Measurements from ENCODE around the gene SEC24C. TPM values are rescaled to one million over a fixed set of nuclear protein-coding genes. Genes with fewer than 3 reads are reported as not detected.

The SEC24C gene
- total RNA-seq, 2 experiments from 2014 or later, result 96.3 to 96.7 TPM

GRCh38 chr10:73818402-73818801 is 74.2 kb downstream of the SEC24C start:
- ATAC-seq (ENCODE audit: low read depth), result no peak
- POLR2A ChIA-PET, result no interaction called here
- H3K9me3 Mint-ChIP-seq, result no peaks in the 10 kb centered on the region
- H3K27me3 Mint-ChIP-seq, result no peaks in the 10 kb centered on the region
- peaks cover 2% of the 10 kb centered on the region for H3K36me3 Mint-ChIP-seq
- H3K27ac Mint-ChIP-seq, result no peak overlapping the region
- no peak for DNase-seq
- peaks cover 4% of the 10 kb centered on the region for H3K4me1 Mint-ChIP-seq
- no peak overlapping the region for H3K4me3 Mint-ChIP-seq

DNA sequence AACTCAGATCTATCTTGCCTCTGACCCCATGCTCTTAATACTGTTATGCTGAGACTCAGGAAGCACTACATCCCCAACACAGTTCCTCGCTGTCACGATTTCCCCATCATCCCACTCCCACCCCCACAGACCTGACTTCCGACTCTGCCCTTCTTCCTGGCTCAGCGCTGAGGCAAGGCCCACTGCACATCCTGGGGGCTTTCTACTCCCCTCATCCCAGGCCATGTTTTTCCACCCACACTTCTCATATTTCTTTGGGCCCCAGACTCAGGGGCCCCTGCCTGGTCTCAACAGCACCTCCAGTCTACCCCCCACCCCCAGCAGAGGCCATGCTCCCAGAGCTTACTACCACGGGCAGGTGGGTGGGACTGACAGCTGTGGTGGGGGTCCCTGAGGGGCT is 74.9 kb downstream of the SEC24C start:
- H3K27ac Mint-ChIP-seq, result peak overlapping the region; percentile 48
- H3K9me3 Mint-ChIP-seq, result no peaks in the 10 kb centered on the region
- DNase-seq, result no peak

GRCh38 chr10:73819513-73820093 is 75.4 kb downstream of the SEC24C start:
- Mint-ChIP-seq H3K27ac (no peak overlapping the region), H3K36me3 (peaks cover 2% of the 10 kb centered on the region), H3K27me3 (no peaks in the 10 kb centered on the region), H3K4me1 (peaks cover 4% of the 10 kb centered on the region), H3K4me3 (no peak overlapping the region), H3K9me3 (no peaks in the 10 kb centered on the region)
- ATAC-seq (ENCODE audit: low read depth) (no peak), DNase-seq (no peak)
- POLR2A ChIA-PET, result no interaction called here

More for the DNA sequence above, 74.9 kb downstream of the SEC24C start:
- Mint-ChIP-seq H3K4me1 (peaks cover 4% of the 10 kb centered on the region), H3K27me3 (no peaks in the 10 kb centered on the region), H3K36me3 (peaks cover 2% of the 10 kb centered on the region), H3K4me3 (no peak overlapping the region)
- POLR2A ChIA-PET, result no interaction called here
- no peak for ATAC-seq (ENCODE audit: low read depth)

Other genes starting within 250 kb of the SEC24C start
- 10 to 100 TPM; 41.7 to 42.2 TPM for gene PPP3CB, start 248.3 kb upstream of the SEC24C start, total RNA-seq
- 1 to 10 TPM; 3.4 to 4.1 TPM for gene USP54, start 153.0 kb upstream of the SEC24C start, total RNA-seq
- not detected for gene MYOZ1, start 102.9 kb upstream of the SEC24C start, total RNA-seq
- not detected for gene SYNPO2L, start 88.3 kb upstream of the SEC24C start, total RNA-seq
- 10 to 100 TPM; 10.2 to 11.3 TPM for gene AGAP5, start 46.3 kb upstream of the SEC24C start, total RNA-seq
- 10 to 100 TPM; 23.0 to 24.8 TPM for gene CHCHD1, start 37.7 kb downstream of the SEC24C start, total RNA-seq
- gene ZSWIM8, start 41.2 kb downstream of the SEC24C start, total RNA-seq, result 10 to 100 TPM; 93.4 to 95.2 TPM
- gene NDST2, start 67.2 kb downstream of the SEC24C start, total RNA-seq, result 10 to 100 TPM; 80.1 to 82.0 TPM
- gene CAMK2G, start 130.2 kb downstream of the SEC24C start, total RNA-seq, result 10 to 100 TPM; 48.6 to 53.5 TPM
- under 1 TPM; 0.61 to 0.62 TPM for gene PLAU, start 166.8 kb downstream of the SEC24C start, total RNA-seq